HG03432 (cell line): Measurements from ENCODE around the gene BFSP1.

Experiments
- ATAC-seq: cut with Tn5 transposase; IDR thresholded peaks from one replicate; pipeline ENCODE4 v1.9.1; 2021; ENCODE audit warnings: mild to moderate bottlenecking, moderate library complexity; ENCODE audit not compliant: unreplicated experiment

Gene BFSP1

DNA sequence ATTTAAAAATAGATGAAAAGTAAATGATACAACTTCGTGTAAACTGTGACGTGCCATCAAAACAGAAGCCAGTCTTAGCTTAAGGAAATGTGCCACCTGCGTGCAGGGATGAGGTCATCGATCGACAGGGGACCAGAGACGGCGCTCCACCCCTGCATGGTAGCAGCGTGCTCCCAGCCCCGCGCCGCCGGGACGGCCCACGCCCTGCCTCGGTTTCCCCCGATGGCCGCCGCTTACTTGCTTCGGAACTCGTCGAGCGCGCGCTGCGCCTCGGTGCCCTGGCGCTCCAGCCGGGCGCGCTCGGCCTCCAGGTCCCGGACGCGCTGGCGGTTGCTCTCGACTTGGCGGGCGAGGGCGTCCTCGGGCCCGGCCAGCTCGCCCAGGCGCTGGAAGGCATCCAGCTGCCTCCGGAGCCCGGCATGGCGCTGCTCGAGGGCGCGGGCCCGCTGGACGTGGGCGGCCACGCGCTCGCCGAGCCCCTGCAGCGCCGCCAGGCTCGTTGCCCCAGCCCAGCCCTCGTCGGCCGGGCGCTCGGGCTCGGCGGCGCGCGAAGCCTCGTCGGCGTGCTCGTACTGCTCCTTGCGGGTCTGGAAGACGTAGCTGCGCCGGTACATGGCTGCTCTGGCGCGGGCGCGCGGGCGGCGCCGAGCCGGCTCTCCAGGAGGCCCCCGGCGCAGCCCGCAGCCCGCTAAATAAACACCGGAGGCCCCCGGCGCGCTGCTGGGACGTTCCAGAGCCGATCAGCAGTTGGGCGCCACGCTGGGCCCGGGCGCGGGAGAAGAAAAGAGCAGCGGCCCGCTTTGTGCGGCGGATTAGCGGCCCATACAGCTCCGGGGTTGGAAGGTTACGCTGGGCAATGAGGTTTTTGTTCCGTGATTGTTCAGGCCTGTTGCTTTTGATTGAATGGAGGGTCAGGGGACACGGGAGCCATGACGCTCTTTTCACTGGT lies at the start of gene BFSP1:
TSS of gene BFSP1 (minus strand) at position 664 of the 949 bp plus-strand sequence. CDS start at position 614, 50 bp downstream.
- peak; percentile 65 for ATAC-seq

DNA sequence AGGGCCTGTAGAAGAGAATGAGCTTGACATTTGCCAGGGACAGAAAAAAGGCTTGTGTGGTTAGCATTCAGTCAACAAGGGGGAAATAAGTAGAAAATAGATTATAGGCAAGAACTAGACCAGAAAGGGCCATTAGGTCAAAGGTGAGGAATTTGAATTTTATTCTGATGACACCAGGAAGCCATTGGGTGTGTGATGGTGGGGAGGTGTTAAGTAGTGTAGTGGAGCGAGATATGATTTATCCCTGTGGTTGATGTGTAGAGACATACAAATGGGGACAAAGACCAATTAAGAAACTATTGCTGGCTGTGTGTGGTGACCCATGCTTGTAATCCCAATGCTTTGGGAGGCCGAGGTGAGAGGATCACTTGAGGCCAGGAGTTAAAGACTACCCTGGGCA lies 49.7 kb upstream of the BFSP1 start:
- ATAC-seq: no peak

DNA sequence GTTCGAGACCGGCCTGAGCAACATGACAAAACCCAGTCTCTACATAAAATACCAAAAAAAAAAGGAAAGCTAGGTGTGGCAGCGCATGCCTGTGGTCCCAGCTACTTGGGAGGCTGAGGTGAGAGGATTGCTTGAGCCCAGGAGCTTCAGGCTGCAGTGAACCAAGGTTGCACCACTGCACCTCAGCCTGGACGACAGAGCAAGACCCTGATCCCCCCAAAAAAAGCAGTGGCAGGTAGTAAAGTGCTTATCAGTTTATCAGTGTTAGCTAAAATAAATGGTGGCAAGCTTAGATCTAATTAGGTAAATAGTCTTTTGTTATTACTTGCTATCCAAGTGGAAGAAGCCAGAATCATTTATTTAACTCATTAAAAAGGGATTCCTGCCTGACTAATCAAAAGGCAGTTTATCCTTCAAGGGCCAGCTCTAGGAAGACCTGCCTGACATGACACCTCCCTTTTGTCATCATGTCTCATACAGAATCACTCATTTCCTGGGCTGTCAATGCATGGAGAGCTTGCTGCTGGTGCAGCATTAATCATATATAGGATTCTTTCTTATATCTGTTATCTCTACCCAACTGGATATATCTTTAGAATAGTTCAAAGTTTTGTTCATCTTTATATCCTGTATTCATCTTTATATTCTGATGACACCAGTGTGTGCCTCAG lies 48.3 kb upstream of the BFSP1 start:
- no peak for ATAC-seq

DNA sequence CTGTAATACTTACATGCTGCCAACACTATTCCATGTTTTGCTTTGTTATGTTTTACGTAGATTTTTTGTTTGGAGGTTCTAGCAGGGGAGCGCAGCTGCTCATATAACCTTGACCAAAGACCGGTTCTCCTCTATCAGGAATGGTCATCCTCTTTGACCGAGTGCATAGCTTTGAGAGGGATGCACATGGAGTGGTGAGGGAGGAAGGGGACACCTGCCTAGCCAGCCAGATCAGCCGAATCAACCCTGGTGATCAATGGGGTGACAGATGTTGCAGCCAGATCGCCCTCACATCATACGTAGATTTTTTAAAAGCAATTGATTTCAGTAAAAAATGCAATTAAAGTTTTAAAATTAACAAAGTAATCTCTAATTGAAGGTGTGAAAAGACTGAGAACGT lies 45.0 kb upstream of the BFSP1 start:
- ATAC-seq: no peak

DNA sequence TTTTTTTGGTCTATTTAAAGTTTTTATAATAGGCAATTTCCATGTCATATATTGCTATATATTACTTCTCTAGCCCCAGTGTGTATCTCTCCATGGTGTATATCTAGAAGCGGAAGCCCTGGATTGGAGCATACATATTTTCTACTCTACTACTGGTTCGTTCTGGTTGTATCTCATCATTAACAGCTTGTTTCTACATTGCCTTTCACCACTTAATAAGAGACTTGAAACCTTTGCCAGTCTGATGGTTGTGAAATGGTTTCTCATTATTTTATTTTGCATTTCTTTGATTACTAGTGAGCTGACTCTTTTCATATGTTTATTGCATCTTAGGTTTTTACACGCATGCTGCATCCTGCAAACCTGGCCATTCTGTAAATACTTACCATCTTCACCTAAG lies 42.3 kb upstream of the BFSP1 start:
- ATAC-seq: no peak

DNA sequence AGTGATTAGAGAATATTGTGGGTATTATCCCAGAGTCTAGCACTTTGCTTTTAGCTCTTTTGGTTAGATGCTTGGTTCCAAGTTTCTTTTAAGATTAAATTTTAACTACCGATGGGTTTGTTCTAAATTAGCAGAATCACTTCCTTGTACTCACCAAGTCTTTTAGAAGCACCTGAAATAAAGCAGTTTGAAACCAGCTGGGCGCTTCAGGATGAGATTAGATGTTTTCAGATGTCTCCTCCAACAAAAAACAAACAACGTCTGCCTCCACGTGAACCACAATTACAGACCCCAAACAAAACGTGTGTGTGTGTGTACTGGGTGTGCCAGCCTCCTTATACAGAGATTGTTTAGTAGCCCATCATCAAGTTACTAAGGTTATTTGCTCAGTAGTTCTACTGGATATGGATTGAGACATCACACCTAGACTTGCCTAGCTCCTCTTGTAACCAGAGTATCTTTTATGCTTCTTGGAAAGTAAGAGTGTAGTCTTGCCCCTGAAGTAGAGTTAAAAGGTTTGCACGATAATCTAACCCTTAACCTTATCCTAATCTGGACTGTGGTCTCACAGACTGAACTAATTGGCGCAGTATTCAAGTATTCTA lies 41.0 kb upstream of the BFSP1 start:
- no peak for ATAC-seq

DNA sequence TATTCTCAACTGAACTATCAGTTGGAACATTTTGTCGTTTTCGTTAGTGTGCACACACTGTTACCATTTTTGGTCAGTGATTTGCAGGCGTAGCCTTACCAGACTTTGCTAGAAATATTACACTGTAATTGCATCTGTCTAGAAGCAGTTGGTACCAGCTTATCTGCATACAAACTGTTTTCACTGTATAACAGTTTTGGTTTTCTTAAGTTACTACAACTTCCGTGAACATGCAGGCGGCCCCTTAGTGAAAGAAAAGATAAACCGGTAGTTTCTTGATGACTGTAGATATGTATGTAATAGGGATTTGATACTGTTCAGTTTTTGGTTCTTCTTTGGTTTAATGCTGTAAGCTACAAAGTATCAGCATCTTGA lies 40.0 kb upstream of the BFSP1 start:
- ATAC-seq: no peak

DNA sequence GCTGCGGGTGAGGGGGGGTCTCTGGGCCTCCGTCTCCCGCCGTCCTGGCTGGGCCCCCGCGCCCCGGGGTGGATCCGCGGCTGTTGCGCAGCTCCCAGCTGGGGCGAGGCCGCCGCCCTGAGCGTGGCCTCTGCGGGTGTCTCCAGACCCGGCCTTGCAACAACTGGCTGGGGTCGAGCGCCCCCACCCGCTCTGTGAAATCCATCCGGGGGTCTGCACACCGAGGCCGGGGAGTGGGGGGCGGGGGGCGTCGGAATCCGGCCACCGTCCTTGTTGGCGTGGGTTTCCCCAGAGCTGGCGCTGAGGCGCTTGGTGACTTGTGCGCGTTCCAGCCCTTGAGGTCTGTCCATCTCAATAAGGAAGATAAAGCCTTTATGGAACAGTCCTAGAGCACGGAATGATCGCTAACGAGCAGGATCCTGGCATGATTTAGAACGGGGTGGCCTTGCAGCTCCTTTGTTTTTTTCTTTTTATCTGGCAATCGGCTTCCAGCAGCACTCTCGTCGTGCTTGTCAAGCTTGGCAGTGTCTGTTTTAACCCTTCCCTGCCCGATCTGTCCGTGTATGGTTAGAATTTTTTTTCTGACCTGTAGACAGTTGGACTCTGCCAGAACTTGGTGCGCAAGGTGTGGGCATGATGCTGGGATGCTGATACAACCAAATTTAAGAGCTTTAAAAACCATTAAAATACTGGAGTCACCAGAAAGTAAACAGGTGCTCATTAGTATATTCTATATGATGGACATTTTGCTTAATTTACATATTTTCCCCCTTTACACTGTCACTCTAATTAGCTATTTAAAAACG lies 39.4 kb upstream of the BFSP1 start:
- peak; percentile 41 for ATAC-seq

DNA sequence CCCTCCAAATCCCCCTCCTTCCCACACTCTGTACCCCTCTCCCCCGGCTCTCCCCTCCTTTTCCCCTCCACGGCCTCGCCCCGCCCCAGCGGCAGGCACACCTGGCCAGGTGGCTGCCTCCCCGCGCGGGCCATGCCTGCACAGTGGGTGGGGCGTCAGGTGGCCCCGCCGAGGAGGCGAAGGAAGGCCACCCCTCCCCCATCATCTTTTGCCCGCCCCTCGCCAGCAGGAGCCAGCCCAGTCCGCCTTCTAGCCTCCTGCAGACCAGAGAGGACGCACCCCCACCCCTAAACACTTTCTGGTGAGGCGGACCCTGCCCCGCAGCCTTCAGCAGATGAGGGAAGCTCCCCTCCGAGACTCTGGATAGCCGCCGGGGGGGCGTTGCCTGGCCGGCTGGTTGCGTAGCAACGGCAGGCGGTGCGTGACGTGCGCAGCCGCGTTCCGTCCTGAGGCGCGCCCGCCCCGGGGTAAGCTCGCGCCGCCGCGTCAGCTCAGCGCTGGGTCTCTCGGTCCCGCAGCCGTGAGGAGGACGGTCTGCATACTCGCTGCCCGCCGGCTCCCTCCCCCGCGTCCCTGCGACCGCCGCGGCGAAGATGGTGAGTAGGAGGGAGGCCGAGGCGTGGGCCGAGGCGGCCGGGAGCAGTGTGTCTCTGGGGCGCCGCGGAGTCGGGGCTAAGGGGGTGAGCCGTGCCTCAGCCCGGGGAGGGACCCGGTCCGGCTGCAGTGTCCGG lies 38.6 kb upstream of the BFSP1 start, which contains the start of gene DSTN:
TSS of gene DSTN (plus strand) at position 460 of the 731 bp plus-strand sequence. CDS start at position 594, 134 bp downstream.
- ATAC-seq: peak; percentile 96

DNA sequence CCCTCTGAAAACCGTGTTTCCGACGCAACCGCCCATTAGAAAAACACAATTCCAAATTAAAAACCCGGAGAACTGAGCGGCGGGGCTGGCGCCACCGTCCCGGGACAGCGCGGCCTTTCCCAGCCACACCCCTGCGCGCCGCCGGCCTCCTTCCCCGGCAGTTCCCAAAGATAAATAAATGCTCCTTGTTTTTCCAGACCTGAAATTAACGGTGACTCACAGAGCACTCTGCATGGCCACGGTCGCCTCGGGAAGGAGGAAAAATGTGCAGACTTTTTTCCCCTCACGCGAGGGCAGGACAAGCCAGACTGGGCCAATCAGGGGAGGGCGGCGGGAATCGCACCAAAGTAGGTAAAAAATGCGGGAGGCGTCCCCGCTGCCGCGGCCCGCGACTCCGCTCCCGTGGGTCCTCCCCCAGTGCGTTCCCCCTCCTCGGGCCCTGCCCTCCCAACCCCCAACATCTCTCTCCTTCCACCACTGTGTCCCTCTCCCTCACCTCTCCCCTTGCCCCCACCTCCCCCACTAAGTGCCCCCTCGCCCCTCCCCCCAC lies 37.9 kb upstream of the BFSP1 start:
- ATAC-seq: no peak

DNA sequence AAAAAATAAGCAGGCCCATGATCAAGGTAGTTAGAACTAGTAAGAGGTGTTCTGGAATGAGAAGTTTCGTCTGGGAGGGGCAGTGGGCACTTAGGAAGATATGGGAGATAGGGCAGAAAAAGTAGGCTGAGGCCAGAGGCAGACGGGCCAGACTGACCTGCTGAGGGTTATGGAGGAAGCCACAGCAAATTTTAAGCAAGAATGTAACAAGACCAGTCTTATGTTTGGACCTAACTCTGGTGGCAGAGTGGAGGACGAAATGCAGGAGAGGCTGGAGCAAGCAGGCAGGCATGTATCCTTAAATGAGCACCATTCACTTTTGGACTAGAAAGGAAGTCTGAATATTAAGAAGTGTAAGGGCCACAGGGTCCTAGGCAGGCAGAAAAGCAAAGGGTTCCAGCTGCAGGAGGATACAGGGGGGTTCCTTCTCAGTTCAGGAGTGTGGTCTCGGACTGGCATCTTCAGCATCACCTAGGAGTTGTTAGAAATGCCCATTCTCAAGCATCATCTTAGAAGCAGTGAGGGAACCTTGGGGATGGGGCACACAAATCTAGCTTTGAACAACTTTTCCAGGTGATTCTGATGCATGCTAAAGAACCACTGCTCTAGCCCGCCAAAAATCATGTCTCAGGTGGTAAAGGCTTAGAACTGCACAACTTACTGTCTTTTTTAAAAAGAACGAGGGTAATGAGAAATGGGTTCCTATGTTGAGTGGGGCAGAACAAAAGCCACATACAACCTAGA lies 37.0 kb upstream of the BFSP1 start:
- no peak for ATAC-seq

DNA sequence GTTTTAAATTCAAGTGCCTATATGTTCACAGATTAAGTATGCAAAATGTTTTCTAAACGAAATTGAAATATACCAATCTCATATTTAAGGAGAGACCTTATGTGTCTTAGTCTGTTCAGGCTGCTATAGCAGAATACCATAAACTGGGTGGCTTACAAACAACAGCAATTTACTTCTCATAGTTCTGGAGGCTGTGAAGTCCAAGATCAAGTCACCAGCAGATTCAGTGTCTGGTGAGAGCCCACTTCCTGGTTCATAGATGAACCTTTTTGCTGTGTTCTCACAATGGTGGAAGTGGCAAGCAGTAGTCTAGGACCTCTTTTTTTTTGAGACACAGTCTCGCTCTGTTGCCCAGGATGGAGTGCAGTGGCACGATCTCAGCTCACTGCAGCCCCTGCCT lies 35.2 kb upstream of the BFSP1 start:
- ATAC-seq: no peak

DNA sequence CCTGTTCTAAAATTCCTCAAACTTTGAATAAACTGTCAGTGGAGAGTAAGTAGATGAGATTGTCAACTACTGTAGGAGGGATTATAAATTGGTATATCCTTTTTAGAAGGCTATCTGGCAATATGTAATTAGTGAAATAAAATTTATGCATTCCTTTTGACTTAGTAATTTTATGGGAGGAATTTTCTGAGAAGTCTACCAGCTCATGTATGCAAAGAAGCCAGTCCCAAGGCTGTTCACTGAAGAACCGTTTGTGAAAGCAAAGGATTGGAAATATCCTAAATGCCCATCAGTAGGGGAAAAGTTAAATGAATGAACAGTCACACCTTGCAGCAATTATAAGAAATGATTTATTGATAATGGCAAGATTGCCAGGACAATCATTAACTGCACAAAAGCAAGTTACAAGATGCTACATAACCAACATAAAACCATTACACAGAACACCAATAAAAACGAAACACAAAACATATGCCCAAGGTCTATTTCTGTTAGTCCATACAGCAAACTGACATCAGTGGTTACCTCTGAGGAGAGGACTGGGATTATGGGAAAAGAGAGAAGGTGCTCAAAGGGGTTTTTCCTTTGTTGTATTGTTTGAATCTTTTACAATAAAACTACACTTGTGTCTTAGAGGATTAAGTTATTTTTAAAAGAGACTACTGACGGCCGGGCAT lies 34.1 kb upstream of the BFSP1 start:
- no peak for ATAC-seq

DNA sequence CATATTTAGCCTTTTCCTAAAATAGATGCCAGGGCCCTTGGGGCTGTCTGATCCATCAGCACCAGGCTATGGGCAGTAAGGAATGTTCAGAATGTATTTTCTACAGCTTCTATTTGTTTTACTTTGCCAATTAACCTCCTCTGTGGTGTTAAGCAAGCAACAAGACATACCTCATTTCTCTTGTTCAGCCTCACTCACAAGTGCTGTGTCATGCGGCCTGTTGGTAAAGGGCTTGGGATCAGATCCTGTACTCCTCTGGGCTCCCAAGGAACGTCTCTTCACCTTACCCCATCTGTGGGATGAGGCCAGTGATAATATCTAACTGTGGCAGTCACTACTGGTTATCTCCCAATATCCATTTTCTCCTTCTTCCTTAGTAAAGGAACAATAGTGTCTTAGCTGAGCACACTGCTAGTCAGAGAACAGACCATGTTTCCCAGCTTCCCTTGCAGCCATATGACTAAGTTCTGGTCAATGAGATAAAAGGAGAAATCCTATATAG lies 31.7 kb upstream of the BFSP1 start:
- ATAC-seq: no peak

DNA sequence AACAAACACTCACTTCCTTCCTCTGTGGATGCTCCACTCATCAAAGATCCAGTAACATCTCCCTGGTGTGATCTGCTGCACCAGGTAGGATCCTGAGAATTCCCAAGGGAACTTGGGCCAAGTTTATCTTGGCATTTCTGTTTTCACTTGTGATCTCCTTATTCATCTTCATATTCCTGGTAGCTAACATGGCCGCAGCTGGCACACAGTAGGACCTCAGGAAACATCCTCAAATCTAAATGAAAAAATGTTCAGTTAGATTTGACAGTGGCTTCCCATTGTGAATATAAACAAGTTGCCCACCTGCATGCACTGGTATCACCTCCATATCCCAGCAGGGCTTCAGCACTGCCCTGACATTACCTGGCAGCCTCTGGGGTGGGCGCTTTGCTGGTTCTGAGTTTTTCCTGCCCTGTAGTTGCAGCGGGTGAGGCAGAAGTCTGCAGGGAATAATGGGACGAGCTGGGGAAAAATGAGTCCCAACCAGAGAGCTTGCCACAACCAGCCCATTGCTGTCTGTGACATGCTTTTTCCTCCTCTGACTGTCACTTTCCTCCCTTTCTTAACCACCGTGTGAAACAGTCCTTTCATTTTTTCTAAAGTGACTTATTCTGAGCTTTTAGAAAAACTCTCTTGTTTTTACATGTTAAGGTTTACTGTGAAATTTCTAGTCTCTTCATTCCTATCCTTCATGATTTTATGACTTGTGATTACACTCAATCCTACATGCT lies 29.3 kb upstream of the BFSP1 start:
- no peak for ATAC-seq

DNA sequence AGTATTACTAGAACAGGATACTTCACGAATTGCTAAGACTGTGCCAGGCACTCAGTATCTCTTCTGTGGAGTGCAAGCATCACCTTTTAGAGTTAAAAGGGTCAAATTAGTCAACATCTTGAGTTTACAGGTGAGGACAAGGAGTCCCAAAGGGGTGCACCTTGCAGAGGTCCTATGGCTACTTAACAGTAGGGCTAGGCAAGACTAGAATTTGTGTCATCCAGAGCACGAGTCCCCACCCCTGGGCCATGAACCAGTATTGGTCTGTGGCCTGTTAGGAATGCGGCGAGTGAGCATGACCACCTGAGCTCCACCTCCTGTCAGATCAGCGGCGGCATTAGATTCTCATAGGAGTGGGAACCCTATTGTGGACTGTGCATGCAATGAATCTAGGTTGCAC lies 28.2 kb upstream of the BFSP1 start:
- ATAC-seq: no peak

DNA sequence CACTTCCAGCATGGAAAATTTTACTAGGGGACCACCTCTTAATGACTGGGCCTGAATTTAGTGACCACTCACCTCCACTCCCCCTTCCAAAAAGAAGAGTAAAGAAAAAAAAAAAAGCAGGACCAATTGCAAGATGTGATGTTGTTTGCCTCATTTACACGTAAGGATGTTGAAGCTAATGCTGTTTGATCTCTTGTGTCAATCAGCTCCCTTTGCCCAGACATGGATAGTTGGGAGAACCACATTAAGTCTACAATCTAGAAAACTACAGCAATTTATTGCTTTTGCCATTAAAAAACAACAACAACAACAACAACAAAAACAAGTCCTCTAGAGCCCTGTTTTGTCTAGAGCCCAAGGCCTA lies 27.7 kb upstream of the BFSP1 start:
- ATAC-seq: no peak
